Stomach (tissue), 9 donors: ENCODE data around the gene MYO9B. TPM values are rescaled to one million over a fixed set of nuclear protein-coding genes. Genes with fewer than 3 reads are reported as not detected.
A peak's percentile ranks its signal among the peaks of the same experiment; 100 is the strongest.
"Not testable (repeated sequence)": the region's sequence is repeated elsewhere in the genome, so short reads cannot be mapped to it uniquely, and the experiment has no call there.

ENCODE experiments used
- DNase-seq, 2 donors: peaks; one replicate each; pipeline versions ENCODE4 v3.0.0 to v3.0.0-alpha.2; 2013 to 2019
- H3K27ac ChIP-seq, 5 donors: fragments of 200-600 bp in 4 of 5; sonication (generic) in 4 of 5; one replicate each; pipeline ENCODE4 v1.5.1; 2013 to 2019; ENCODE audit warnings: mild to moderate bottlenecking in 1 of 5, moderate library complexity in 1 of 5
- H3K27me3 ChIP-seq, 3 donors: fragments of 200-600 bp; sonication (generic); one replicate each; pipeline ENCODE4 v1.5.1; 2017 to 2019; ENCODE audit warnings: mixed run types in 1 of 3
- H3K36me3 ChIP-seq, 4 donors: fragments of 200-600 bp; sonication (generic); 1 replicate in 3 of 4; 2 replicates in 1 of 4; pipeline ENCODE4 v1.5.1; 2016 to 2019
- H3K4me1 ChIP-seq, 4 donors: fragments of 200-600 bp; sonication (generic); one replicate each; pipeline ENCODE4 v1.5.1; 2016 to 2019
- H3K4me3 ChIP-seq, 4 donors: fragments of 200-600 bp; sonication (generic) in 3 of 4; one replicate each; pipeline ENCODE4 v1.5.1; 2016 to 2019; ENCODE audit warnings: mild to moderate bottlenecking in 1 of 4
- H3K9me3 ChIP-seq, 4 donors: fragments of 200-600 bp; sonication (generic); one replicate each; pipeline ENCODE4 v1.5.1; 2016 to 2019
- CTCF ChIP-seq, 7 experiments: fragments of 450-650 bp in 4 of 7; fragments of 200-600 bp in 3 of 7; sonication (generic) in 3 of 7; IDR thresholded peaks; one replicate each; pipeline ENCODE4 v1.5.1; 2016 to 2019; ENCODE audit warnings: antibody characterized with exemption in 7 of 7, control low read depth in 2 of 7, mild to moderate bottlenecking in 1 of 7
- EP300 ChIP-seq: sonication (generic); formaldehyde crosslinking; IDR thresholded peaks from one replicate; pipeline ENCODE4 v1.6.1; 2017; ENCODE audit warnings: antibody characterized with exemption
- POLR2A ChIP-seq, 4 donors: fragments of 450-650 bp; IDR thresholded peaks; one replicate each; pipeline ENCODE4 v1.6.1; 2016; ENCODE audit warnings: antibody characterized with exemption in 4 of 4, control low read depth in 2 of 4, mild to moderate bottlenecking in 1 of 4, moderate library complexity in 1 of 4
- POLR2AphosphoS5 ChIP-seq, 3 donors: sonication (generic); formaldehyde crosslinking; IDR thresholded peaks; one replicate each; pipeline ENCODE4 v1.6.1; 2016; ENCODE audit warnings: antibody characterized with exemption in 3 of 3
- WGBS, 5 donors: extraction: QIAGEN DNeasy Blood & Tissue Kit in 3 of 5; methylation state at CpG; one replicate each; pipeline versions ENCODE4 v1.1.5 to v1.1.7; 2013 to 2018; 5-methylcytosine and 5-hydroxymethylcytosine counted together
- intact Hi-C: fragments of 100-400 bp; cut with DNase I; formaldehyde crosslinking; loops from one replicate; pipeline ENCODE4 v1.15.1; 2023; ENCODE audit warnings: low total_unique reads
- polyA plus RNA-seq, 3 donors: library from polyadenylated mRNA; stranded (reverse); fragments of 200-250 nt; gene quantifications; one replicate each; pipeline ENCODE4 v1.2.3, GENCODE V29; 2013
- total RNA-seq, 5 donors: library from RNA; depleted of rRNA; stranded (reverse); fragments of >200 nt; gene quantifications; one replicate each; pipeline versions ENCODE4 v1.1.0 to v1.2.3, GENCODE V29; 2014 to 2016
- donor health status: healthy with polysubstance abuse.
- donor health status: Bipolar disorder and iron deficiency.
- donor health status: healthy.

Gene MYO9B
- total and polyA plus RNA-seq, 8 donors: 30.2 to 265 (median 62.5) TPM

DNA sequence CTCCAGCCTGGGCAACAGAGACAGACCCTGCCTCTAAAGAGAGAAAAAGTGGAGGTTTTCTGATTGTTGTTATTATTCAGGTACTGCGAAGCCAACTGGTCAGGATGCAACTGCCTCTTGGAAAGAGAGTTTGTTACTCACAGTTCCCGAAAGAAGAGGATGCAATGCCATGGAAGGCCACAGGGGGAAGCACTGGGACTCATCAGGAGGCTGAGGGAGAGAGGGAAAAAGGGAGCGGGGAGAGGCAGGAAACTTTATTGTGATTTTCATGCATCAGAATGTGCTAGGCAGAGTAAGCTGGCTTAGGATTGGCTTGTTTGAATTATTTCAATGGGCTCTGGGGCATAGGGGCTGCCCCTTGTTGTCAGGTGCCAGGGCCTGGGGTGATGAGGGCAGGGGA lies 27.6 kb downstream of the MYO9B start:
- intact Hi-C loops: no loop called here
- H3K36me3 ChIP-seq: peaks cover 17 to 58% (median 48%) of the 10 kb centered on the region in 4 donors
- H3K27ac ChIP-seq: no peak overlapping the region
- no peak overlapping the region for H3K4me3 ChIP-seq
- H3K4me1 ChIP-seq: peaks cover 9 to 29% (median 18%) of the 10 kb centered on the region in 4 donors
- DNase-seq: peak in 1 of 2 donors; percentile 34
- no peak for TF ChIP-seq EP300
- TF ChIP-seq CTCF (IDR thresholded peaks at IDR 0.05): peak in 3 of 7 experiments; percentile 15 to 35 (median 30)
- no peak for TF ChIP-seq POLR2AphosphoS5 (IDR thresholded peaks at IDR 0.05)
- TF ChIP-seq POLR2A (IDR thresholded peaks at IDR 0.05): no peak
- H3K27me3 ChIP-seq: no peaks in the 10 kb centered on the region
- H3K9me3 ChIP-seq: peaks cover 0 to 4% (median 0%) of the 10 kb centered on the region in 4 donors
- WGBS, 5 donors: 65 to 96% (median 80%) methylated on average over 3 of the region's 3 CpGs

DNA sequence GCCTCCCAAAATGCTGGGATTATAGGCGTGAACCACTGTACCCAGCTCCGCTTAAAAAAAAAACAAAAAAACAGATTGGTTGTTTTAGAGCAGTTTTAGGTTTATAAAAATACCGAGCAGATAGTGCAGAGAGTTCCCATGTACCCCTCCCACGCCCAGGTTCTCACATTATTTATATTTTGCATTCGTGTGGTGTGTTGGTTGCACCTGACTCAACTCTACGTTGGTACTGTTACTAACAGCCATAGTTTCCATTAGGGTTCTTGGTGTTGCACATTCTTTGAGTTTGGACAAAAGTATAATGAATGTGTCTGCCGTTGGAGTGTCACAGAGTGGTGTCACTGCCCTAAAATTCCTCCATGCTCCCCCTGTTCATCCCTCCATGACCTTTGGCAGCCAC lies 29.1 kb downstream of the MYO9B start:
- Histone ChIP-seq H3K27ac (no peak overlapping the region), H3K4me1 (peaks cover 15 to 42% (median 22%) of the 10 kb centered on the region in 4 donors), H3K36me3 (peaks cover 17 to 59% (median 50%) of the 10 kb centered on the region in 4 donors), H3K27me3 (no peaks in the 10 kb centered on the region), H3K9me3 (peaks cover 0 to 4% (median 0%) of the 10 kb centered on the region in 4 donors), H3K4me3 (no peak overlapping the region)
- DNase-seq: no peak
- 83 to 88% (median 86%) methylated on average over 7 of the region's 7 CpGs for WGBS, 5 donors
- no peak for TF ChIP-seq EP300
- TF ChIP-seq CTCF (IDR thresholded peaks at IDR 0.05): no peak
- no peak for TF ChIP-seq POLR2AphosphoS5 (IDR thresholded peaks at IDR 0.05)
- no peak for TF ChIP-seq POLR2A (IDR thresholded peaks at IDR 0.05)
- intact Hi-C loops: no loop called here

- DNase-seq: no peak
- Histone ChIP-seq H3K4me1 (peaks cover 15 to 46% (median 24%) of the 10 kb centered on the region in 4 donors), H3K9me3 (peaks cover 0 to 4% (median 0%) of the 10 kb centered on the region in 4 donors), H3K27me3 (no peaks in the 10 kb centered on the region), H3K27ac (peak overlapping the region in 1 of 5 donors; percentile 87), H3K36me3 (peaks cover 17 to 68% (median 58%) of the 10 kb centered on the region in 4 donors), H3K4me3 (no peak overlapping the region)
- WGBS, 5 donors: 76 to 84% (median 82%) methylated on average over 3 of the region's 3 CpGs
- TF ChIP-seq CTCF (IDR thresholded peaks at IDR 0.05): no peak
- TF ChIP-seq POLR2A (IDR thresholded peaks at IDR 0.05): no peak
- TF ChIP-seq EP300: no peak
- no peak for TF ChIP-seq POLR2AphosphoS5 (IDR thresholded peaks at IDR 0.05)
- intact Hi-C loops: no loop called here
These were observed 30.0 kb downstream of the MYO9B start for GRCh38 chr19:17105556-17105955.

DNA sequence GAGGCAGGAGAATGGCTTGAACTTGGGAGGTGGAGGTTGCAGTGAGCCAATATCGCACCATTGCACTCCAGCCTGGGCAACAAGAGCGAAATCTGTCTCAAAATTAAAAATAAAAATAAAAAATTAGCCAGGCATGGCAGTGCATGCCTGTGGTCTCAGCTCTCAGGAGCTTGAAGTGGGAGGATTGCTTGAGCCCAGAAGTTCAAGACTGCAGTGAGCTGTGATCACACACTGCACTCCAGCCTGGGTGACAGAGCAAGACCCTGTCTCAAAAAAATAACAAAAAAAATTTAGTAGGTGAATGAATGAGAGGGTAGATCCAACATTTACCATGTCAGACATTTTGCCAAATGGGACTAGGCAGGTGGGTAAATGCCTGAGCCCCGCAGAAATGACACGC lies 31.4 kb downstream of the MYO9B start:
- intact Hi-C loops, H3K9me3 ChIP-seq, H3K27me3 ChIP-seq, H3K4me3 ChIP-seq, DNase-seq: not testable (repeated sequence)
- H3K36me3 ChIP-seq: peaks cover 11 to 71% (median 58%) of the 10 kb centered on the region in 4 donors
- H3K4me1 ChIP-seq: peaks cover 15 to 58% (median 27%) of the 10 kb centered on the region in 4 donors
- WGBS, 5 donors: 92 to 100% (median 98%) methylated on average over 4 of the region's 4 CpGs
- peak overlapping the region; percentile 66 to 87 (median 84) for H3K27ac ChIP-seq
